Subcutaneous adipose tissue (tissue), 4 donors: ENCODE data around the gene SAG. TPM values are rescaled to one million over a fixed set of nuclear protein-coding genes. Genes with fewer than 3 reads are reported as not detected.

Source experiments
- total RNA-seq, 4 donors: library from RNA; depleted of rRNA; stranded (reverse); fragments of >200 nt; gene quantifications; one replicate each; pipeline ENCODE4 v1.1.0, GENCODE V29; 2016
- TF ChIP-seq, protein P1 (sequence below): fragments of 450-650 bp; IDR thresholded peaks from one replicate; pipeline ENCODE4 v1.5.1; 2016; ENCODE audit warnings: low read depth, mild to moderate bottlenecking, control low read depth, antibody characterized with exemption, moderate library complexity

The SAG gene
- total RNA-seq, 4 donors from 2014 or later: not detected

DNA sequence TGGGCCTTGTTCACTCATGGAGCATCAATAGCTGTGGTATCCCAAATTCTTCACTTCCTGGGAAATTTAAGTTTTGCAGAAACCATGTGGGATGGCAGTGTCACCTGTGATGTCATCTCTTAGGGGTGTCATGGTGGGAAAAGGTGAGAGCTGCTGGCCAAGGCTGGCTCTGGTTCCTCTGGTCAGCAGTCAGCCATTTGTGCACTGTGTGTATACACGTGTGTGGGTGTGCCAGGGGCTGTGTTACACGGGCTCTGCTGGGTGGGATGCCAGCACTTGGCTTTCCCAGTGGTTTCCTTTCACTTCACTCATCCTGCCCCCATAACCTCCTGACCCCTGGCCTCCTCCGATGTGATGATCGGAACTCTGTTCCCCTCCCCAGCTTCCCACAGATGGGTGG is 21.3 kb downstream of the SAG start:
- TF ChIP-seq, protein P1, sequence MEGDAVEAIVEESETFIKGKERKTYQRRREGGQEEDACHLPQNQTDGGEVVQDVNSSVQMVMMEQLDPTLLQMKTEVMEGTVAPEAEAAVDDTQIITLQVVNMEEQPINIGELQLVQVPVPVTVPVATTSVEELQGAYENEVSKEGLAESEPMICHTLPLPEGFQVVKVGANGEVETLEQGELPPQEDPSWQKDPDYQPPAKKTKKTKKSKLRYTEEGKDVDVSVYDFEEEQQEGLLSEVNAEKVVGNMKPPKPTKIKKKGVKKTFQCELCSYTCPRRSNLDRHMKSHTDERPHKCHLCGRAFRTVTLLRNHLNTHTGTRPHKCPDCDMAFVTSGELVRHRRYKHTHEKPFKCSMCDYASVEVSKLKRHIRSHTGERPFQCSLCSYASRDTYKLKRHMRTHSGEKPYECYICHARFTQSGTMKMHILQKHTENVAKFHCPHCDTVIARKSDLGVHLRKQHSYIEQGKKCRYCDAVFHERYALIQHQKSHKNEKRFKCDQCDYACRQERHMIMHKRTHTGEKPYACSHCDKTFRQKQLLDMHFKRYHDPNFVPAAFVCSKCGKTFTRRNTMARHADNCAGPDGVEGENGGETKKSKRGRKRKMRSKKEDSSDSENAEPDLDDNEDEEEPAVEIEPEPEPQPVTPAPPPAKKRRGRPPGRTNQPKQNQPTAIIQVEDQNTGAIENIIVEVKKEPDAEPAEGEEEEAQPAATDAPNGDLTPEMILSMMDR: no peak

- TF ChIP-seq, protein P1: no peak
These were observed 22.0 kb downstream of the SAG start for GRCh38 chr2:233329489-233330135.

- TF ChIP-seq, protein P1: no peak
These were observed 23.9 kb downstream of the SAG start for GRCh38 chr2:233331536-233331935.

GRCh38 chr2:233332125-233332524 is 24.5 kb downstream of the SAG start:
- TF ChIP-seq, protein P1: no peak

DNA sequence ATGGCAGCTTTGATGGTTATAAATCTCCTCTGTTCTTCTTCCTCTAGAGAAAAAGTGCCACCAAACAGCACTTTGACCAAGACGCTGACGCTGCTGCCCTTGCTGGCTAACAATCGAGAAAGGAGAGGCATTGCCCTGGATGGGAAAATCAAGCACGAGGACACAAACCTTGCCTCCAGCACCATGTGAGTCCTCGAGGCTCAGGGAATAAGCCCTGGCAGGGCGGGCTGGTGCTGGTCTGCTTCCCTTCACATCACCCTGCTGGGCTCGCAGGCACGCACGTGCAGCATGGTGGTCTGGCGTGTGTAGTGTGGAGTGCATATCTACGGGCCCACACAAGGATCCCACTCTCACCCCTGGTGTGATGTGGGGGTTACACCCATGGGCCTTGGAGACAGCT is 27.3 kb downstream of the SAG start:
- TF ChIP-seq, protein P1: no peak

DNA sequence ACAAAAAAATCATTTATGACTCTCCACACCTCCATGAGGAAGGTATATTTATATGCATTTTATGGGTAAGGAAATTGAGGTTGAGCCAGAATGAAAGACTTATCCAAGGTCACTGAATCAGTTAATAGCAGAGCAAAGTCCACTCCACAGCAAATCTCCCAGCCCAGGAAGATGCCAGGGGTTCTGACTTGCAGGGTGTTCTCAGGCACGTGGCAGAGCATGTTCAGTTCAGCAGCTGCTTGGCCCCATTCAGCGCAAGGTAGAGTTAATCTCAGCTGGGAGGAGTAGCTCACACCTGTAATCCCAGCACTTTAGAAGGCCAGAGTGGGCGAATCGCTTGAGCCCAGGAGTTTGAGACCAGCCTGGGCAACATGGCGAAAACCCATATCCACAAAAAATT is 28.9 kb downstream of the SAG start:
- TF ChIP-seq, protein P1: no peak

DNA sequence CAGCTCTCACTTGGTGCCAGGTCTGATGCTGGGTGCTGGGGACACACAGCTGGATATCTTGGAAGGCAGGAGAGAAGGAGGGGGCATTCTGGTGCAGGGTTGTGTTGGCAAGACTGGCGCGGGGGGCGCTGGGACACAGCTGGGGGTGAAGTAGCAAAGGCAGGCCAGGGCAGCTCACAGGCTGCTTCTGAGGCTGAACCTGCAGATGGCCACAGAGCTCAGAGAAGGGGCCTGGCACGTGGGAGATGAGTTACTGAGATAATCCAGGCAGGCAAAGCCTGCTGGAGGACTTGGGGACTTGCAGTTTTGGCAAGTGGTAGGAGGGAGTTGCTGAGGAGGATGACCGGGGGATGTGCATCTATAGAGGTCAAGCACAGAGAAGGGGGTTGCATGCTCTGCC is 30.4 kb downstream of the SAG start:
- TF ChIP-seq, protein P1: no peak
